HepG2 (cell line): ENCODE results near the gene TPO. TPM values are rescaled to one million over a fixed set of nuclear protein-coding genes. Genes with fewer than 3 reads are reported as not detected.

ENCODE experiments used
- CBX2 ChIP-seq, 2 experiments: fragments of 200-600 bp in 1 of 2; sonication (generic); formaldehyde crosslinking in 1 of 2; IDR thresholded peaks; 2 replicates each; pipeline versions ENCODE4 v1.7.0 to v1.8.1; 2018 to 2022; ENCODE audit warnings: low read depth in 2 of 2, low read length in 1 of 2, mild to moderate bottlenecking in 1 of 2, missing genetic modification reagents in 1 of 2
- CREB3 ChIP-seq: sonication (generic); formaldehyde crosslinking; IDR thresholded peaks from 2 replicates; pipeline ENCODE4 v1.5.0; 2020; ENCODE audit warnings: missing genetic modification reagents
- MTF2 ChIP-seq: sonication (generic); formaldehyde crosslinking; IDR thresholded peaks from 2 replicates; pipeline ENCODE4 v1.5.0; 2020; ENCODE audit warnings: missing genetic modification reagents, borderline replicate concordance
- SP2 ChIP-seq: sonication (generic); formaldehyde crosslinking; IDR thresholded peaks from 2 replicates; pipeline ENCODE4 v1.5.1; 2020; ENCODE audit warnings: mild to moderate bottlenecking, missing genetic modification reagents
- ZBTB7A ChIP-seq: sonication (generic); formaldehyde crosslinking; IDR thresholded peaks from 2 replicates; pipeline ENCODE4 v1.8.0; 2022; ENCODE audit warnings: mild to moderate bottlenecking, missing genetic modification reagents
- ZNF180 ChIP-seq: sonication (generic); formaldehyde crosslinking; IDR thresholded peaks from 2 replicates; pipeline ENCODE4 v1.4.0; 2020; ENCODE audit warnings: low read depth, missing genetic modification reagents, borderline replicate concordance
- ZNF275 ChIP-seq: sonication (generic); formaldehyde crosslinking; IDR thresholded peaks from 2 replicates; pipeline ENCODE4 v1.8.0; 2022; ENCODE audit warnings: missing genetic modification reagents, mild to moderate bottlenecking, inconsistent platforms, borderline replicate concordance
- ZNF318 ChIP-seq: sonication (generic); formaldehyde crosslinking; IDR thresholded peaks from 2 replicates; pipeline ENCODE4 v1.4.0; 2020; ENCODE audit warnings: mild to moderate bottlenecking, missing genetic modification reagents
- ZNF564 ChIP-seq: sonication (generic); formaldehyde crosslinking; IDR thresholded peaks from 2 replicates; pipeline ENCODE4 v1.8.1; 2023; ENCODE audit warnings: mild to moderate bottlenecking, missing genetic modification reagents
- ZNF674 ChIP-seq: sonication (generic); formaldehyde crosslinking; IDR thresholded peaks from 2 replicates; pipeline ENCODE4 v1.5.0; 2020; ENCODE audit warnings: low read depth, mild to moderate bottlenecking, missing genetic modification reagents
- ZSCAN12 ChIP-seq: sonication (generic); formaldehyde crosslinking; IDR thresholded peaks from 2 replicates; pipeline ENCODE4 v1.9.0; 2021; ENCODE audit warnings: mild to moderate bottlenecking, missing genetic modification reagents
- polyA plus RNA-seq, 8 experiments: library from polyadenylated mRNA; depleted of rRNA in 3 of 8; stranded (reverse) in 7 of 8; unstranded in 1 of 8; fragments of >200 nt; fragmentation: Illumina TruSeq in 4 of 8; extraction: Trizol in 4 of 8; gene quantifications; 2 replicates each; pipeline versions ENCODE4 v1.2.1 to v1.2.3, GENCODE V29; 2011 to 2016; ENCODE audit warnings: low read depth in 4 of 8, missing spikeins in 1 of 8, mixed read lengths in 1 of 8; ENCODE audit not compliant: insufficient read depth in 1 of 8
- total RNA-seq, 5 experiments: library from RNA; depleted of rRNA; stranded (reverse); fragments of >200 nt; fragmentation: Illumina TruSeq; extraction: Trizol; gene quantifications; 2 replicates each; pipeline ENCODE4 v1.2.3, GENCODE V29; 2016; ENCODE audit warnings: low read depth in 1 of 5

Gene TPO
- total and polyA plus RNA-seq, 2 of the 13 experiments (the other 11 are each of a cell fraction or from before 2014, with no cell fraction given), result not detected

GRCh38 chr2:1501038-1501851 is 88.0 kb downstream of the TPO start (continued):
- TF ChIP-seq CBX2 (IDR thresholded peaks at IDR 0.05; ENCODE audit: low read depth, low read length) (no peak), CBX2 (CRISPR knock-in tag; IDR thresholded peaks at IDR 0.05; ENCODE audit: low read depth) (no peak), ZBTB7A (CRISPR knock-in tag) (no peak), ZNF564 (CRISPR knock-in tag) (no peak), ZNF674 (no peak), CREB3 (CRISPR knock-in tag) (no peak), SP2 (CRISPR knock-in tag) (no peak), MTF2 (no peak), ZNF180 (CRISPR knock-in tag) (no peak), ZNF318 (CRISPR knock-in tag) (no peak), ZSCAN12 (no peak), ZNF275 (CRISPR knock-in tag) (no peak)
